ENCODE measurements around the gene CCDC154.
"Not testable (repeated sequence)": the region's sequence is repeated elsewhere in the genome, so short reads cannot be mapped to it uniquely, and the experiment has no call there.

The CCDC154 gene

DNA sequence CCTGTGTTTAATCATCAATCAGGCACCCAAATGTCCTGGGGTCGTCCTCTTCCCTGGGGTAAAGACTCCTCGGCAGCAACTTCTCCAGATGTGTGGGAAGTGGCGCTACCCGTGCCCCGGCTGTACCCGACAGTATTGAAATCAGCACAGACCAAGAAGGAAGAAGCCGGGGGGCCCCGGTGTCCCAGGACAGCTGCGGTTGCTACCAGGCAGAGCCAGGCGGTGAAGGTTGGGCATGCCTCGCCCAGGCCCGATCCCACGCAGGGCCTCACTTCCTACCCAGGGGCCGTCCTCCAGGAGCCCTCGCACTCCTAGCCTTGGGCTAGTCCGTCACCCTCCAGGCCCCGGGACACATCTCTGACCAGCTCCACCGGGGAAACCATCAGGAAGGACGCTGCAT lies 9.0 kb upstream of the CCDC154 start:
- no peak for DNase-seq (ENCODE audit: low read depth)

DNA sequence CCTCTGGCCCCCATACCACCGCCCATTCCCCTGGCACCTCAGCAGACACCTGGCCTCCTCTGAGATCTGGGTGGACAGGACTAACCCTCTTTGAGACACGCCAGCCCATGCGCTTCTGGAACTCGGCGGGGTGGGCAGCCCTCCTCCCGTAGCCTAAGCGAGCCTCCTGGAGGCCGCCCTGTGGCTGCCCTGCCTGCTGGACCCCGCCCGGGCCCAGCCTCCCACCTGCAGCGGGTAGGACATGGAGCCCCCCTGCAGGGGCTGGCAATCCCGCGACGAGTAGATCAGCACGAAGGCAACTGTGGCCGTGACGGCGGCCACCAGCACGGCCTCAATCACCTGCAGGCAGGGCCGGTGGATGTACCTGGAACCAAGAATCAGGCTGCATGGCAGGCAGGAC lies 8.2 kb upstream of the CCDC154 start:
- no peak for DNase-seq (ENCODE audit: low read depth)

- DNase-seq (ENCODE audit: low read depth), result no peak
These were observed 7.5 kb upstream of the CCDC154 start for GRCh38 chr16:1451702-1452392.

DNA sequence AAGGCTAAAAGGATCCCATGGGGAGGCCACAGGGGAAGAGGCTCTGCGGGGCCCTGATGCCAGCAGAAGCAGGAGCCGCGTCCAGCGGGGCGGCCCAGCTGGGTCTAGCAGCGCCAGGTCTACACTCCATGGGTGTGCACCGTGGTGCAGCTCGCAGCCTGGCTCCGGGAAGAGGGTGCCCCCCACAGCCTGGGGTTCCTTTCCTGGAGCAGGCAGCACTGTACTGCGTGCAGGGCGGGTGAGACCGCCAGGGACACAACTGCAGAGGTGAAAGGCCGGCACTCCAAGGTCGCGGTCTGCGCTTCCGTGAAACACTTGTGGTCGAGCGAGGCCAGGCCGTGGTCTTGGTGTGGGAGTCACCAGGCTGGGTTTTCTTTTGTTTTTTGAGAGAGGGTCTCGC lies 6.5 kb upstream of the CCDC154 start:
- DNase-seq (ENCODE audit: low read depth), result no peak

DNA sequence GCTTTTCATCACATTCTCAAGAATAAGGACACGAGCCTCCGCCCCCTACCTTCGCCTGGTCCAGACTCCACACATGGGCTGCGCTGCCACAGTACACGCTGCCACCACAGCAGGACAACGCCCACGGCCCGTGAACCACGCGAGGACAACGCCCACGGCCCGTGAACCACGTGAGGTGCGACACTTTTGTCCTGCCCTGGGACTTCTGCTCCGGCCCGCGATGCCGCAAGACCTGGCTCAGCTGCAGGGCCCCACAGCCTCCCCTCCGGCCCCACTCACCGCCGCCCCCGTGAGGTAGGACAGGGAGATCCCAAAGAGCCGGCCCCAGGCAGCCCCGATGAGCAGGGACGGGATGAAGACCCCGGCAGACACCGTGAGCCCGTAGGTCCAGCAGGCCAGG lies 5.9 kb upstream of the CCDC154 start:
- DNase-seq (ENCODE audit: low read depth), result no peak

DNA sequence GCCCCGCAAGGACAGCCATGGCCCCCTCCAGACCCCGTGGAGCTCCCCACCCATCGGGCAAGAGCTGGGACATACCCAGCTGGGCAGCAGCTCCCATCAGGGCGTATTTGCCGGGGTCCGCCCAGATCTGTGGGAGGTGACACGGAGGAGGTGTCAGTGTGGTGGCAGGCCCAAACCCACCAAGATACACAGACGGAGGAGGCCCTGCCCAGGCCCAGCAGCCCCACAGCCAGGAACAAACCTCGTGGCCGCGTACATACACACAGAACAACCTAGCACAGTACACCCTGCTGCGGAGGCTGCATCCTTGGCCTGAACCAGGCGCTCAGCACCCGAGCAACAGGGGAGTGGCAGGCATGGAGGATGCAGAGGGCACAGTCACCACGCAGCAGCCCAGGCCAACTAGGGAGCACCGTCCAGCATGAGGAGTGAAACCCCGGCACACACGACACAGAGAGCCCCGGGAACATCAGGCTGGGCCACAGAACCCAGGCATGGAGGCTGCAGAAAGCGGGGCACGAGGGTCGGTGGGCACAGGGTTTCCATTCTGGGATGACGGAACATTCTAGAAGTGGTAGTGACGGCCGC lies 4.9 kb upstream of the CCDC154 start:
- DNase-seq (ENCODE audit: low read depth), result no peak

DNA sequence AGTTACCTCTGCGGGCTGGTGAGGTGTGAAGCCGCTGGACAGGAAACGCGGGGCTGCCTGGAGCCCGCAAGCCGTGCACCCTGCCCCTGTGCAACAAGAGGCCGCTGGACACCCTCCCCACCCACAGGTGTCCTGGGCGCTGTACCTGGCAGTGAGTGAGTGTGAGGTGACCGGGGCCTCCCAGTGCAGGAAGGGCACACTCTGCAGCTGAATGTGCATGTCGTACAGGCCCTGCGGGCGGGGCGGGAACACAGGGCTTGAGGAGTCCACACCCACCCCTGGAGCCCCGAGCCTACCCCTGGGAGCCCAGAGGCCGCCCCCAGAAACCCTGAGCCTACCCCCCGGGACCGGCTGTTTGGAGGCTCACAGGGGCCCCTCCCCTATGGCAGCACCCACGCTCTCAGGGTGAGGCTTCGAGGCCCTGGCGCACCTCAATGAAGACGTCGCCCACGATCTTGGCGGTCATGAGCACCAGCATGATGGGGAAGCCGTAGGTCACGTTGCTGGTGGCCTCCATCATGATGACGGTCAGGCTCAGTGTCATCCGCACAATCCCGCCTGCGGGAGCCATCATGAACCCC lies 4.3 kb upstream of the CCDC154 start:
- DNase-seq (ENCODE audit: low read depth), result no peak

- DNase-seq (ENCODE audit: low read depth), result no peak
These were observed 3.6 kb upstream of the CCDC154 start for GRCh38 chr16:1447965-1448364.

DNA sequence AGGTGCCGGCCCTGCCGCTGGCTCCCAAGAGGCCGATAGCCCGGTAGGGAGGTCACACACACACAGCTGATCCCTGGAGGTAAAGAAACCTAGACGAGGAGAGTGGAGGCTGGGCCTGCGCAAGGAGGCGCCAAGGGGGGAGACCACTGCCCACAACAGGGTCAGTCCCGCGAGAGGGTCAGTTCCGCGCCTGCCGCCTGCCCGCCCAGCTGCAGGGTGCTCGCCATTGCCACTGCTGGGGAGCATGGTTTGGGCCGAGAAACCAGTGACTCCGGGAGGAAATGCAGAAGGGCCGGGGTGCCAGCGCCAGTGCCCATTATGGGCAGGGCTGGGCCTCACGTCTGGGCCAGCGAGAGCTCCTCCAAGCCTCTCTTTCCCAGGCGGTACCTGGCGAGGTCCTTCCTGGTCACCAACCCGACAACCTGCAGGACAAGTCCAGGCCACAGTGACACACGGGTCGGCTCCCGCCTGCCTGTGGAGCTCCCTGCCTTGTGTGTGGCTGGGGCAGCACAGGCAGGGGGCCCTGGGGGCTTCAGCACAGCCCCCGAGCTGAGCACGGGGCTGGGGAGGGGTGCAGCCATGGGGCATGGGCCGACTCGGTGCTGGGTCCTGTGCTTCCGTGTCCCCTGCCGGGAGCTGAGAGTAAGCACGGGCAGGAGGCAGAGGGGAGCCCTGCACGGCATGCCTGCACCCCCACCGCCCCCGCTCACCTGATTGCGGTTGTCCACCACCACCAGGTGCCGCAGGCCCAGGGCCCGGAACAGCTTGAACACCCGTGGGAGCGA lies 2.1 kb upstream of the CCDC154 start:
- no peak for DNase-seq (ENCODE audit: low read depth)

GRCh38 chr16:1445518-1446203 lies 1.3 kb upstream of the CCDC154 start:
- no peak for DNase-seq (ENCODE audit: low read depth)

- no peak for DNase-seq (ENCODE audit: low read depth)
These were observed 568 bp upstream of the CCDC154 start for GRCh38 chr16:1444730-1445517.

DNA sequence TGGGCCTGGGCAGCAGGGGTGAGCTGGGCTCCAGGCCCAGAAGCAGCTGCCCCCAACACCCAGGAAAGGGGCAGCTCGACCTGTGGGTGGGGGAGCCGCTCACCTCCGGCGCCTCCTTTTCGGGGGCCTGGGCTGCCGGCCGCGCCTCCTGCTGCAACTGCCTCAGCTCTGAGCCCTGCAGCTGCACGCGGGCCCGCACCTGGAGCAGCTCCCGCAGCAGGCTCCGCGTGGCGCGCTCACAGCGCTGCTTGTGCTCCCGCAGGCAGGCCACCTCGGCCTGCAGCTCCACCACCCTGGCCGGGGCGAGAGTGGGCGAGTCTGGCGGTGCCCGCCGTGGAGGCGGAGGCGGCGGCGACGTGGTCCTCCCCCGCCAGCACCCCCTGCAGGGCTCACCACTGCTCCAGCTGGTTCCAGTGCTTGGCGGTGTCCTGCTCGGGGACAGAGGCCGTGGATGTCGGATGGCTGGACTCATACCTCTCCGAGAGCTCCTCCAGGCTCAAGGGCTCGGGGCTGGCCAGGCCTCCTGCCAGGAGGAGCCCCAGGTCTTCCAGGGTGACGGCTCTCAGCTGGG lies 868 bp downstream of the CCDC154 start:
- DNase-seq (ENCODE audit: low read depth), result no peak

DNA sequence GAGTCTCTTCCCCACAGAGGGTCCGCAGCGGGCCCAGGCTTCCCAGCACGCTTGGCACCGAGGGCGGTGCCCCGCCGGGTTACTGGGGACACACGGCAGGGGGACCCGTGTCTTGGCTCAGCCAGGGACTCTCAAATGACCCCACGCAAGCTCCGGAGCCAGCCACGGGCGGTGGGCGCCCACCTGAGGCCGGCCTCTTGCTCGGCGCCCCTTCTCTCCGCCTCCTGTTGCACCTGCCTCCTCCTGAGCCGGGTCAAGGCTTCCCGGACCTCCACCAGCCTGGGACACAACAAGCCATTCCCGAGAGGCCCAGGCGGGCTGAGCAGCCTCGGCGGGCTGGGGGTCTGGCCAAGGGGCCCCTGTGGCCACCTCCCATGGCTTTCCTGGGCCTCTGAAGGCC lies 1.7 kb downstream of the CCDC154 start:
- no peak for DNase-seq (ENCODE audit: low read depth)

- no peak for DNase-seq (ENCODE audit: low read depth)
These were observed 2.9 kb downstream of the CCDC154 start for GRCh38 chr16:1441391-1441829.

DNA sequence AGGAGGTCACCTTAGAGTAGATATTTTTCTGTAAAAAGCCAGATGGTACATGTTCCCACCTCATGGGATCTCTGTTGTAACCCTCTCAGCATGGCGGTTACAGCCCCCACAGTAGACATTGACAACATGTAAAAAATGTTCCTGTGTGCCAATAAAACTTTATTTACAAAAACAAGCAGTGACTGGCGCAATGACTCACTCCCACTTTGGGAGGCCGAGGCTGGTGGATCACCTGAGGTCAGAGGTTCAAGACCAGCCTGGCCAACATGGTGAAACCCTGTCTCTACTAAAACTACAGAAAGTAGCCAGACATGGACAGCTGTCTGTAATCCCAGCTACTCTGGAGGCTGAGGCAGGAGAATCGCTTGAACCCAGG lies 4.7 kb downstream of the CCDC154 start:
- not testable (repeated sequence) for DNase-seq (ENCODE audit: low read depth)

GRCh38 chr16:1439058-1439698 lies 5.2 kb downstream of the CCDC154 start:
- no peak for DNase-seq (ENCODE audit: low read depth)

DNA sequence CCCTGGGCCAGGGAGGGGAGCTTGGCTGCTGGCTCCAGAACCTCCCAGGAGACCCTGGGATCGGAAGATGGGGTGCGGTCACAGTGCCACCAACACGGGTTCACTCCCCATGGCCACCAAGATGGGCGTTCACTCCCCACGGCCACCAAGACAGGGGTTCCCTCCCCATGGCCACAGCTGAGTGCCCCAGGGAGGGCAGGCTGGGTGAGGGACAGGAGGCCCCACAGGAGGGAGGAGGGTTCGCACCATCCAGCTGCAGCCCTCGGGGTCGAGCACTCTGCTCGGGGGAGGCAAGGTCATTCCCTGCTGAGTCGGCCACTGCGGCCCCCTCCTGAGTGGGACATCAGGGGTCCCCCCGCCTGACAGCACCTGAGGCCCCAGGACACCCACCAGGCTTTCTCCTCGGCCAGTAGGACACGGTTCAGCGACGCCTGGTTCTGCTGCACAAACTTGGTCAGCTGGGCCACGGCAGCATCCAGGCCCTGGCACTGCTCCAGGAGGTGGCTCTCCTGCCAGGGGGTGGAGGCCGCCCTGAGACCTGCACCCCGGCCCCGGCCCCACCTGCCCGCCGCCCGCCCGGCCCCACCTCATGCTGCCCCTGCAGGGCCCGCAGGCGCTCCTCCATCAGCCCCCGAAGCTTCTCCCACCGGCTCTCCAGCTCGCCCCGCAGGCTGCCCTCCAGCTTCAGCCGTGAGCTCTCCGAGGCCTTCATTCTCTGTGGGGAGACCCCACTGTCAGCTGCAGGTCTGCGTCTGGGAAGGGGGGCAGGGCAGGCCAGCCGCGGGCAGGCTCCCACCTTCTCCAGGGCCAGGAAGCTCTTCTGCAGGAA lies 5.9 kb downstream of the CCDC154 start:
- DNase-seq (ENCODE audit: low read depth), result no peak

DNA sequence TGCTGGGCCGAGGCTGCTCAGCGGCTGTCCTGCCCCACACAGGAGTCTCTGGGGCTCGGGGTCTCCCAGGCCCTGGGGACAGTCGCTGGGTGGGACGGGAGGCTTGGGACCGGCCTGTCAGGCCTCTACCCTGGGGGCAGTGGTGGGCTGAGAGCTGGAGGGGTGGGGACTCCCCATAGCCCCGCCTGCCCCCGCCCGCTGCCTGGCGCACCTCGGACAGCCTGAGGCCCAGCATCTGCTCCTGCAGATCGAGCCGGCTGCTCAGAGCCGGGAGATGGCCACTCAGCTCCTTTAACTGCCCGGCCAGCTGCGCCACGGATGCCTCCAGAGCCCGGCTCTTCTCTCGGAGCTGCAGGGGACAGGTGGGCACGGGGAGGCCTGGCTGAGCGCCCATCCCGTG lies 6.8 kb downstream of the CCDC154 start:
- DNase-seq (ENCODE audit: low read depth), result no peak

DNA sequence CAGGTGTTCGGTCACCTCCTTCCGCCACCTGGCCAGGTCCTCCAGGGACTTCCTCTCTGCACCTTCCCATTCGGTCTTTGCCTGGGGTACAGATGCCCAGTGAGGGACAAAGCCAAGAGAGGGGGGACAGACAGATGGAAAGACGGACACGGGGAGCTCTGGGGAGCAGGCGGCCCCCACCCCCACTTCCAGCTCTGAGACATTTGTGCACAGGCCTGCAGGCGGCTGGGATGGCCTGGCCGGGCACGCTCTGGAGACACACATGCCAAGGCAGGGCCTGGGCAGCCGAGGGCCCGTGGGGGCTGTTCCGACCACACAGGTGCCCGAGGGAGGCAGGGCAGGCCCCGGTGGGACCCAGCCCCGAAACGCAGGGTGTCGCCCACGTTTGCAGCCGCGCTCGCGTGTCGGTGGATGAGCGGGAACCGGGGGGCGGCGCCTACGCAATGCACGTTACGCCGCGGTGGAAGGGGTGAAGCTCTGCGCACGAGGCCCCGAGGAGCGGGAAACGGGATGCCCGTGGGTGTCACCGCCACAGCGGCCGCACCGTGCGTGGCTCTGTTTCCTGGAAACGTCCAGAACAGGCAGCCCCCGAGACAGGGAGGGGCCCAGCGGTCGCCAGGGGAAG lies 7.5 kb downstream of the CCDC154 start:
- no peak for DNase-seq (ENCODE audit: low read depth)

Data from stimulated activated CD8-positive, alpha-beta memory T cell treated with anti-CD3 and anti-CD28 coated beads, Interleukin-12 subunit alpha, Interleukin-12 subunit beta, amount 100 ng/mL, for 1 hour (primary cell).